Liver (tissue), 9 donors: Measurements from ENCODE around the gene SLC36A4. TPM values are rescaled to one million over a fixed set of nuclear protein-coding genes. Genes with fewer than 3 reads are reported as not detected.
"Not testable (repeated sequence)": the region's sequence is repeated elsewhere in the genome, so short reads cannot be mapped to it uniquely, and the experiment has no call there.

ENCODE experiments used
- DNase-seq: peaks from one replicate; pipeline ENCODE4 v3.0.0-alpha.2; 2017; ENCODE audit warnings: low spot score
- H3K27ac ChIP-seq, 2 donors: one replicate each; pipeline ENCODE4 v1.7.0; 2013; ENCODE audit warnings: inconsistent platforms in 2 of 2, low read length in 2 of 2, control low read depth in 1 of 2, low read depth in 1 of 2, mild to moderate bottlenecking in 1 of 2
- H3K27me3 ChIP-seq, 4 donors: one replicate each; pipeline versions ENCODE4 v1.6.1 to v1.7.0; 2013; ENCODE audit warnings: low read length in 3 of 4, inconsistent platforms in 1 of 4, mild to moderate bottlenecking in 1 of 4, moderate library complexity in 1 of 4; ENCODE audit not compliant: control insufficient read depth in 4 of 4, insufficient read depth in 4 of 4
- H3K36me3 ChIP-seq, 4 donors: one replicate each; pipeline versions ENCODE4 v1.6.1 to v1.7.0; 2013; ENCODE audit warnings: low read length in 3 of 4, mild to moderate bottlenecking in 3 of 4, low read depth in 1 of 4, moderate library complexity in 1 of 4; ENCODE audit not compliant: control insufficient read depth in 4 of 4, insufficient read depth in 3 of 4
- H3K4me1 ChIP-seq, 4 donors: one replicate each; pipeline versions ENCODE4 v1.6.1 to v1.7.0; 2013; ENCODE audit warnings: low read length in 3 of 4, mild to moderate bottlenecking in 3 of 4, moderate library complexity in 1 of 4; ENCODE audit not compliant: control insufficient read depth in 4 of 4, insufficient read depth in 4 of 4
- H3K4me3 ChIP-seq, 3 donors: one replicate each; pipeline versions ENCODE4 v1.6.1 to v1.7.0; 2013; ENCODE audit warnings: low read length in 3 of 3, control low read depth in 1 of 3, low read depth in 1 of 3, mild to moderate bottlenecking in 1 of 3
- H3K9ac ChIP-seq, 2 donors: one replicate each; pipeline ENCODE4 v1.7.0; 2013; ENCODE audit warnings: low read length in 2 of 2, mild to moderate bottlenecking in 2 of 2, moderate library complexity in 2 of 2, control low read depth in 1 of 2, low read depth in 1 of 2
- H3K9me3 ChIP-seq, 4 donors: one replicate each; pipeline versions ENCODE4 v1.6.1 to v1.7.0; 2013; ENCODE audit warnings: low read length in 3 of 4; ENCODE audit not compliant: control insufficient read depth in 4 of 4
- EGR1 ChIP-seq, 2 donors: IDR thresholded peaks; 2 replicates each; pipeline ENCODE4 v1.6.1; 2016 to 2018; ENCODE audit warnings: antibody characterized with exemption in 2 of 2, low read depth in 2 of 2
- FOXA1 ChIP-seq: IDR thresholded peaks from 2 replicates; pipeline ENCODE4 v1.6.1; 2016; ENCODE audit warnings: antibody characterized with exemption
- FOXA2 ChIP-seq: IDR thresholded peaks from 2 replicates; pipeline ENCODE4 v1.6.1; 2016; ENCODE audit warnings: antibody characterized with exemption
- GABPA ChIP-seq, 2 donors: IDR thresholded peaks in 1 of 2; conservative IDR thresholded peaks in 1 of 2; 2 replicates each; pipeline ENCODE4 v1.6.1; 2016; ENCODE audit warnings: antibody characterized with exemption in 2 of 2, mild to moderate bottlenecking in 1 of 2, moderate library complexity in 1 of 2
- HNF4A ChIP-seq, 2 donors: conservative IDR thresholded peaks; 2 replicates each; pipeline ENCODE4 v1.6.1; 2016; ENCODE audit warnings: antibody characterized with exemption in 2 of 2, mild to moderate bottlenecking in 2 of 2
- HNF4G ChIP-seq: IDR thresholded peaks from 2 replicates; pipeline ENCODE4 v1.6.1; 2016; ENCODE audit warnings: antibody characterized with exemption
- JUND ChIP-seq, 2 donors: IDR thresholded peaks; 2 replicates each; pipeline ENCODE4 v1.6.1; 2016; ENCODE audit warnings: antibody characterized with exemption in 2 of 2
- NR2F2 ChIP-seq: IDR thresholded peaks from 2 replicates; pipeline ENCODE4 v1.6.1; 2016; ENCODE audit warnings: antibody characterized with exemption
- RXRA ChIP-seq, 2 donors: IDR thresholded peaks; 2 replicates each; pipeline ENCODE4 v1.6.1; 2017 to 2018; ENCODE audit warnings: antibody characterized with exemption in 2 of 2, mild to moderate bottlenecking in 1 of 2
- SP1 ChIP-seq: IDR thresholded peaks from 2 replicates; pipeline ENCODE4 v1.6.1; 2018; ENCODE audit warnings: antibody characterized with exemption, mild to moderate bottlenecking
- TAF1 ChIP-seq: conservative IDR thresholded peaks from 2 replicates; pipeline ENCODE4 v1.6.1; 2016; ENCODE audit warnings: antibody characterized with exemption, mild to moderate bottlenecking
- YY1 ChIP-seq: IDR thresholded peaks from 2 replicates; pipeline ENCODE4 v1.6.1; 2016; ENCODE audit warnings: antibody characterized with exemption, mild to moderate bottlenecking
- WGBS: extraction: QIAGEN DNeasy Blood & Tissue Kit; methylation state at CpG from one replicate; pipeline ENCODE4 v1.1.7; 2013; 5-methylcytosine and 5-hydroxymethylcytosine counted together
- polyA plus RNA-seq, 2 donors: library from polyadenylated mRNA; stranded (reverse) in 1 of 2; unstranded in 1 of 2; fragments of 200-250 nt in 1 of 2; fragments of >200 nt in 1 of 2; fragmentation: Nextera tagmentation in 1 of 2; extraction: Ambion mirVana in 1 of 2; gene quantifications; one replicate each; pipeline versions ENCODE4 v1.2.1 to v1.2.3, GENCODE V29; 2013 to 2015
- total RNA-seq, 2 donors: library from RNA; depleted of rRNA; stranded (reverse); fragments of >200 nt; gene quantifications; one replicate each; pipeline ENCODE4 v1.2.3, GENCODE V29; 2014
- TF ChIP-seq, protein P1 (sequence below): fragments of 150-350 bp; IDR thresholded peaks from 2 replicates; pipeline ENCODE4 v1.5.1; 2017; ENCODE audit warnings: improper control_type of control experiment, low read depth, low read length; ENCODE audit not compliant: missing input control
- TF ChIP-seq, protein P2 (sequence below): IDR thresholded peaks from 2 replicates; pipeline ENCODE4 v1.6.1; 2016; ENCODE audit warnings: antibody characterized with exemption
- TF ChIP-seq, protein P3 (sequence below): IDR thresholded peaks from 2 replicates; pipeline ENCODE4 v1.6.1; 2016; ENCODE audit warnings: antibody characterized with exemption
- TF ChIP-seq, protein P4 (sequence below): IDR thresholded peaks from 2 replicates; pipeline ENCODE4 v1.6.1; 2016; ENCODE audit warnings: antibody characterized with exemption, mild to moderate bottlenecking
- TF ChIP-seq, protein P5 (sequence below): IDR thresholded peaks from 2 replicates; pipeline ENCODE4 v1.6.1; 2016; ENCODE audit warnings: antibody characterized with exemption
- donor health status: healthy.
- donor health status: healthy.
- donor health status: healthy.
- donor health status: healthy.
- donor health status: healthy.

Gene SLC36A4
- total and polyA plus RNA-seq, 4 donors, result 6.4 to 11.7 (median 7.4) TPM

DNA sequence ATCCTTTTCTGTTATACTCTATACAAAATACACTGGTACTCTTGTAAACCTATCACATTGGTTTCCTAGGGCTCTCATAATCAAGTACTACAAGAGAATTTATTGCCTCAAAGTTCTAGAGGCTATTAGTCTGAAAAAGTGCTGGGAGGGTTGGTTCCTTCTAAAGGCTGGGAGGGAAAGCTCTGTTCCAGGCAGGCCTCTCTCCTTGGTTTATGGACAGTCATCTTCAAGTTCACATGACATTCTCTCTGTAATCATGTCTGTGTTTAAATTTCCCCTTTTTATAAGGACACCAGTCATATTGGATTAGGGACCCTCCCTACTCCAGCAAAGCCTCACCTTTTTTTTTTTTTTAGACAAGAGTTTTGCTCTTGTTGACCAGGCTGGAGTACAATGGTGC lies 9.1 kb downstream of the SLC36A4 start:
- H3K4me1 ChIP-seq, result no peaks in the 10 kb centered on the region
- no peak overlapping the region for H3K4me3 ChIP-seq
- no peak overlapping the region for H3K9ac ChIP-seq
- peaks cover 0 to 11% (median 3%) of the 10 kb centered on the region in 4 donors for H3K9me3 ChIP-seq
- H3K27me3 ChIP-seq, result no peaks in the 10 kb centered on the region
- TF ChIP-seq, protein P1, sequence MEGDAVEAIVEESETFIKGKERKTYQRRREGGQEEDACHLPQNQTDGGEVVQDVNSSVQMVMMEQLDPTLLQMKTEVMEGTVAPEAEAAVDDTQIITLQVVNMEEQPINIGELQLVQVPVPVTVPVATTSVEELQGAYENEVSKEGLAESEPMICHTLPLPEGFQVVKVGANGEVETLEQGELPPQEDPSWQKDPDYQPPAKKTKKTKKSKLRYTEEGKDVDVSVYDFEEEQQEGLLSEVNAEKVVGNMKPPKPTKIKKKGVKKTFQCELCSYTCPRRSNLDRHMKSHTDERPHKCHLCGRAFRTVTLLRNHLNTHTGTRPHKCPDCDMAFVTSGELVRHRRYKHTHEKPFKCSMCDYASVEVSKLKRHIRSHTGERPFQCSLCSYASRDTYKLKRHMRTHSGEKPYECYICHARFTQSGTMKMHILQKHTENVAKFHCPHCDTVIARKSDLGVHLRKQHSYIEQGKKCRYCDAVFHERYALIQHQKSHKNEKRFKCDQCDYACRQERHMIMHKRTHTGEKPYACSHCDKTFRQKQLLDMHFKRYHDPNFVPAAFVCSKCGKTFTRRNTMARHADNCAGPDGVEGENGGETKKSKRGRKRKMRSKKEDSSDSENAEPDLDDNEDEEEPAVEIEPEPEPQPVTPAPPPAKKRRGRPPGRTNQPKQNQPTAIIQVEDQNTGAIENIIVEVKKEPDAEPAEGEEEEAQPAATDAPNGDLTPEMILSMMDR, result no peak
- TF ChIP-seq SP1 (no peak), HNF4A (conservative IDR thresholded peaks at IDR 0.05) (no peak), HNF4G (no peak), FOXA1 (no peak), YY1 (no peak), GABPA (IDR thresholded peaks at IDR 0.05 in 1 of 2, conservative IDR thresholded peaks at IDR 0.05 in 1 of 2) (no peak), NR2F2 (no peak), RXRA (IDR thresholded peaks at IDR 0.05) (no peak), EGR1 (IDR thresholded peaks at IDR 0.05; ENCODE audit: low read depth in 2 of 2) (no peak), FOXA2 (no peak), TAF1 (no peak)
- TF ChIP-seq, protein P2, sequence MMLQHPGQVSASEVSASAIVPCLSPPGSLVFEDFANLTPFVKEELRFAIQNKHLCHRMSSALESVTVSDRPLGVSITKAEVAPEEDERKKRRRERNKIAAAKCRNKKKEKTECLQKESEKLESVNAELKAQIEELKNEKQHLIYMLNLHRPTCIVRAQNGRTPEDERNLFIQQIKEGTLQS, result no peak
- peaks cover 0 to 6% (median 0%) of the 10 kb centered on the region in 4 donors for H3K36me3 ChIP-seq
- DNase-seq, result no peak
- no peak overlapping the region for H3K27ac ChIP-seq

DNA sequence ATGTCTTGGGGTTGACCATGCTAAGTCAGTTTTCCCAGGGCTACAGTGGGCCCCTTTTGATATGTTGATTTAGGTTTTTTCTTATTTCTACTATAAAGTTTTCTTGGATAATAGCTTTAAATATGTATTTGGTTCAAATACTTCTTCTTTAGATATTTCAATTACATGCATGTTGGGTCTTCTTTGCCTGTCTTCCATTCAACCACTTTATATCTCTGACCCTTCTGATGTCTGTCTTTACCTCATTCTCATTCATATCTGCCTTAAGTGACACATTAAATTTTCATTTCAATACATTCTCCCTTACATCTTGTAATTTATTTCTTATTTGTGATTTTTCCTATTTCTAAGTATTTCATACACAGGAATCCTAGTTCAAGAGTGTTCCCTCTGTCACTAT lies 10.5 kb downstream of the SLC36A4 start:
- H3K9me3 ChIP-seq, result peaks cover 0 to 11% (median 3%) of the 10 kb centered on the region in 4 donors
- no peak overlapping the region for H3K4me3 ChIP-seq
- H3K4me1 ChIP-seq, result no peaks in the 10 kb centered on the region
- H3K27me3 ChIP-seq, result no peaks in the 10 kb centered on the region
- peaks cover 0 to 6% (median 0%) of the 10 kb centered on the region in 4 donors for H3K36me3 ChIP-seq
- TF ChIP-seq FOXA2, result no peak
- TF ChIP-seq, protein P3, sequence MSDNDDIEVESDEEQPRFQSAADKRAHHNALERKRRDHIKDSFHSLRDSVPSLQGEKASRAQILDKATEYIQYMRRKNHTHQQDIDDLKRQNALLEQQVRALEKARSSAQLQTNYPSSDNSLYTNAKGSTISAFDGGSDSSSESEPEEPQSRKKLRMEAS, result no peak
- no peak for TF ChIP-seq GABPA (IDR thresholded peaks at IDR 0.05 in 1 of 2, conservative IDR thresholded peaks at IDR 0.05 in 1 of 2)
- TF ChIP-seq YY1, result no peak
- TF ChIP-seq JUND (IDR thresholded peaks at IDR 0.05), result no peak
- TF ChIP-seq HNF4A (conservative IDR thresholded peaks at IDR 0.05), result no peak
- TF ChIP-seq, protein P4, sequence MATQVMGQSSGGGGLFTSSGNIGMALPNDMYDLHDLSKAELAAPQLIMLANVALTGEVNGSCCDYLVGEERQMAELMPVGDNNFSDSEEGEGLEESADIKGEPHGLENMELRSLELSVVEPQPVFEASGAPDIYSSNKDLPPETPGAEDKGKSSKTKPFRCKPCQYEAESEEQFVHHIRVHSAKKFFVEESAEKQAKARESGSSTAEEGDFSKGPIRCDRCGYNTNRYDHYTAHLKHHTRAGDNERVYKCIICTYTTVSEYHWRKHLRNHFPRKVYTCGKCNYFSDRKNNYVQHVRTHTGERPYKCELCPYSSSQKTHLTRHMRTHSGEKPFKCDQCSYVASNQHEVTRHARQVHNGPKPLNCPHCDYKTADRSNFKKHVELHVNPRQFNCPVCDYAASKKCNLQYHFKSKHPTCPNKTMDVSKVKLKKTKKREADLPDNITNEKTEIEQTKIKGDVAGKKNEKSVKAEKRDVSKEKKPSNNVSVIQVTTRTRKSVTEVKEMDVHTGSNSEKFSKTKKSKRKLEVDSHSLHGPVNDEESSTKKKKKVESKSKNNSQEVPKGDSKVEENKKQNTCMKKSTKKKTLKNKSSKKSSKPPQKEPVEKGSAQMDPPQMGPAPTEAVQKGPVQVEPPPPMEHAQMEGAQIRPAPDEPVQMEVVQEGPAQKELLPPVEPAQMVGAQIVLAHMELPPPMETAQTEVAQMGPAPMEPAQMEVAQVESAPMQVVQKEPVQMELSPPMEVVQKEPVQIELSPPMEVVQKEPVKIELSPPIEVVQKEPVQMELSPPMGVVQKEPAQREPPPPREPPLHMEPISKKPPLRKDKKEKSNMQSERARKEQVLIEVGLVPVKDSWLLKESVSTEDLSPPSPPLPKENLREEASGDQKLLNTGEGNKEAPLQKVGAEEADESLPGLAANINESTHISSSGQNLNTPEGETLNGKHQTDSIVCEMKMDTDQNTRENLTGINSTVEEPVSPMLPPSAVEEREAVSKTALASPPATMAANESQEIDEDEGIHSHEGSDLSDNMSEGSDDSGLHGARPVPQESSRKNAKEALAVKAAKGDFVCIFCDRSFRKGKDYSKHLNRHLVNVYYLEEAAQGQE, result no peak
- TF ChIP-seq, protein P5, sequence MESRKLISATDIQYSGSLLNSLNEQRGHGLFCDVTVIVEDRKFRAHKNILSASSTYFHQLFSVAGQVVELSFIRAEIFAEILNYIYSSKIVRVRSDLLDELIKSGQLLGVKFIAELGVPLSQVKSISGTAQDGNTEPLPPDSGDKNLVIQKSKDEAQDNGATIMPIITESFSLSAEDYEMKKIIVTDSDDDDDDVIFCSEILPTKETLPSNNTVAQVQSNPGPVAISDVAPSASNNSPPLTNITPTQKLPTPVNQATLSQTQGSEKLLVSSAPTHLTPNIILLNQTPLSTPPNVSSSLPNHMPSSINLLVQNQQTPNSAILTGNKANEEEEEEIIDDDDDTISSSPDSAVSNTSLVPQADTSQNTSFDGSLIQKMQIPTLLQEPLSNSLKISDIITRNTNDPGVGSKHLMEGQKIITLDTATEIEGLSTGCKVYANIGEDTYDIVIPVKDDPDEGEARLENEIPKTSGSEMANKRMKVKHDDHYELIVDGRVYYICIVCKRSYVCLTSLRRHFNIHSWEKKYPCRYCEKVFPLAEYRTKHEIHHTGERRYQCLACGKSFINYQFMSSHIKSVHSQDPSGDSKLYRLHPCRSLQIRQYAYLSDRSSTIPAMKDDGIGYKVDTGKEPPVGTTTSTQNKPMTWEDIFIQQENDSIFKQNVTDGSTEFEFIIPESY, result no peak
- TF ChIP-seq, protein P1, result no peak
- TF ChIP-seq TAF1, result no peak
- no peak for TF ChIP-seq SP1
- H3K9ac ChIP-seq, result no peak overlapping the region
- DNase-seq, result no peak
- H3K27ac ChIP-seq, result no peak overlapping the region

DNA sequence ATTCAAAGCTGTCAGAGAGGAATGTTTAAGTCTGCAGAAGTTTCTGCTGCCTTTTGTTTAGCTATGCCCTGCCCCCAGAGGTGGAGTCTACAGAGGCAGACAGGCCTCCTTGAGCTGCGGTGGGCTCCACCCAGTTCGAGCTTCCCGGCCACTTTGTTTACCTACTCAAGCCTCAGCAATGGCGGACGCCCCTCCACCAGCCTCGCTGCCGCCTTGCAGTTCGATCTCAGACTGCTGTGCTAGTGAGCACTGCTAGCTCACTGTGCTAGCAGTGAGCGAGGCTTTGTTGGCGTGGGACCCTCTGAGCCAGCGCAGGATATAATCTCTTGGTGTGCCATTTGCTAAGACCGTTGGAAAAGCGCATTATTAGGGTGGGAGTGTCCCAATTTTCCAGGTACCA lies 19.9 kb downstream of the SLC36A4 start:
- 94% methylated on average over 13 of the region's 13 CpGs for WGBS
- not testable (repeated sequence) for DNase-seq, H3K27ac ChIP-seq, H3K27me3 ChIP-seq, H3K4me3 ChIP-seq, H3K36me3 ChIP-seq, H3K9ac ChIP-seq, H3K9me3 ChIP-seq, H3K4me1 ChIP-seq
